Measurements from ENCODE around the gene PRDM5.

The PRDM5 gene

GRCh38 chr4:120902925-120903324 is 19.6 kb downstream of the PRDM5 start:
- DNase-seq = no peak

GRCh38 chr4:120901731-120902130 is 20.8 kb downstream of the PRDM5 start:
- no peak for DNase-seq

- no peak for DNase-seq
These were observed 24.4 kb downstream of the PRDM5 start for GRCh38 chr4:120897981-120898719.

- DNase-seq = no peak
These were observed 27.0 kb downstream of the PRDM5 start for GRCh38 chr4:120895554-120895953.

GRCh38 chr4:120893314-120893713 is 29.2 kb downstream of the PRDM5 start:
- no peak for DNase-seq

GRCh38 chr4:120886191-120886590 is 36.3 kb downstream of the PRDM5 start:
- DNase-seq = no peak

- no peak for DNase-seq
These were observed 40.7 kb downstream of the PRDM5 start for GRCh38 chr4:120881846-120882245.

GRCh38 chr4:120881351-120881750 is 41.2 kb downstream of the PRDM5 start:
- DNase-seq = no peak

- no peak for DNase-seq
These were observed 45.5 kb downstream of the PRDM5 start for GRCh38 chr4:120877021-120877420.

- DNase-seq = no peak
These were observed 47.4 kb downstream of the PRDM5 start for GRCh38 chr4:120874792-120875774.

GRCh38 chr4:120873554-120873953 is 49.0 kb downstream of the PRDM5 start:
- DNase-seq = no peak

- no peak for DNase-seq
These were observed 51.4 kb downstream of the PRDM5 start for GRCh38 chr4:120871173-120871572.

GRCh38 chr4:120870279-120870673 is 52.2 kb downstream of the PRDM5 start:
- DNase-seq = no peak

- DNase-seq = no peak
These were observed 52.8 kb downstream of the PRDM5 start for GRCh38 chr4:120869613-120870278.

GRCh38 chr4:120867506-120867905 is 55.0 kb downstream of the PRDM5 start:
- DNase-seq = no peak

- DNase-seq = no peak
These were observed 56.5 kb downstream of the PRDM5 start for GRCh38 chr4:120865985-120866384.

- DNase-seq = no peak
These were observed 57.6 kb downstream of the PRDM5 start for GRCh38 chr4:120864969-120865368.

GRCh38 chr4:120862432-120862831 is 60.1 kb downstream of the PRDM5 start:
- DNase-seq = no peak

- DNase-seq = no peak
These were observed 60.7 kb downstream of the PRDM5 start for GRCh38 chr4:120861852-120862251.

- no peak for DNase-seq
These were observed 63.8 kb downstream of the PRDM5 start for GRCh38 chr4:120858776-120859175.

GRCh38 chr4:120857312-120857711 is 65.2 kb downstream of the PRDM5 start:
- no peak for DNase-seq

GRCh38 chr4:120856294-120856693 is 66.2 kb downstream of the PRDM5 start:
- no peak for DNase-seq

- no peak for DNase-seq
These were observed 67.1 kb downstream of the PRDM5 start for GRCh38 chr4:120855307-120856001.
